Mucosa of stomach (tissue), 1 donor: ENCODE data around the gene PYCR2.
"Not testable (repeated sequence)": the region's sequence is repeated elsewhere in the genome, so short reads cannot be mapped to it uniquely, and the experiment has no call there.

Experiments
- H3K27me3 ChIP-seq: one replicate; pipeline ENCODE4 v1.7.0; 2013; ENCODE audit warnings: mild to moderate bottlenecking, low read length; ENCODE audit not compliant: control insufficient read depth, insufficient read depth
- H3K36me3 ChIP-seq: one replicate; pipeline ENCODE4 v1.7.0; 2013; ENCODE audit warnings: low read length; ENCODE audit not compliant: control insufficient read depth, insufficient read depth
- H3K4me1 ChIP-seq: one replicate; pipeline ENCODE4 v1.7.0; 2013; ENCODE audit warnings: mild to moderate bottlenecking, low read length; ENCODE audit not compliant: control insufficient read depth, insufficient read depth
- H3K4me3 ChIP-seq: one replicate; pipeline ENCODE4 v1.7.0; 2013; ENCODE audit warnings: low read length
- H3K9ac ChIP-seq: one replicate; pipeline ENCODE4 v1.7.0; 2013; ENCODE audit warnings: mild to moderate bottlenecking, low read length, moderate library complexity
- H3K9me3 ChIP-seq: one replicate; pipeline ENCODE4 v1.7.0; 2013; ENCODE audit warnings: mild to moderate bottlenecking, low read length, moderate library complexity; ENCODE audit not compliant: control insufficient read depth
- donor health status: Pancreatic carcinoma.

Gene PYCR2

GRCh38 chr1:225892307-225892706, 31.7 kb downstream of the PYCR2 start:
- Histone ChIP-seq H3K9me3 (no peaks in the 10 kb centered on the region), H3K27me3 (no peaks in the 10 kb centered on the region), H3K36me3 (no peaks in the 10 kb centered on the region), H3K9ac (no peak overlapping the region), H3K4me1 (peaks cover 49% of the 10 kb centered on the region), H3K4me3 (no peak overlapping the region)

- Histone ChIP-seq H3K4me3 (no peak overlapping the region), H3K9me3 (no peaks in the 10 kb centered on the region), H3K9ac (no peak overlapping the region), H3K36me3 (no peaks in the 10 kb centered on the region), H3K27me3 (no peaks in the 10 kb centered on the region), H3K4me1 (peaks cover 47% of the 10 kb centered on the region)
Measured at GRCh38 chr1:225891229-225891972, 32.6 kb downstream of the PYCR2 start.

DNA sequence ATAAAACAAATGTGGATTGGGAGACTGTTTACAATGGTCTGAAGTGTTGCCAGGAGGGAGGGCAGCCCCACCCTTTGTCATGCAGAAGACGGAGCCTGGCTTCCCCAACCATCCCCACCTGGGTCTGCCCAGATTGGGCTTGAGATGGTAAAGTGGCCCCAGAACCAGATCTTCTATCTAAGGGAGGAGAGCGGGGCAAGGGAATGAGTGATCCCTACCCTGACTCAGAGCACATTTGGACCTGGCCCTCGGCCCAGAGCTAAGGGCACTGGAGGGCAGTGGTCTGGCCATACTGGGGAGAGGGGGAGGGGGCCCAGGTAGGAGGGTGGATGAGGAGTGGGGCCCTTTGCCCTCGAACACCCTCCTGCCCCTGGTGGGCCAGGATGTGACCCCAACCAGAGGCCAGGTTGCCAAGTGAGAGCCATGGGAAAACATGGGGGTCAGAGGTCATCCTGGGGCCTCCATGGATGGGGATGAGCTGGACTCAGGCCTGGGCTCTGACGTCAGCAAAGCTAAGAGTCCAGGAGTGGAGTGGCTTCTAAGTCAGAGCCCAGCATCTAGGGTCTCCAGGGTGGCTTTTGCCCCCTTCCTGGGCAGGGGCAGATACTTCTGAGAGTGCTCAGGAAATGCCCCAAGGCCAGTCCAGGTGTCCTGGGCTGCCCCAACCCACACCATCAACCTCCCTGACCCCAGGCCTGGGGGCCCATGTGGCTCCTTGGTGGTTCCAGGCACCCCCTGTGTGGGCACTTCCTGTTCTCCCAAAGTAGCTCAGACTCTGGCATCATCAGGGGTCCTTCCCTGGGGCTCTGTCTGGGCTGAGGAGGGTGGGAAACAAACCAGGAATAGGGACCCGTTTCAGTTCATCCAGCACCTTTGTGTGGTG, 33.5 kb downstream of the PYCR2 start:
- H3K27me3 ChIP-seq, result no peaks in the 10 kb centered on the region
- no peak overlapping the region for H3K4me3 ChIP-seq
- no peaks in the 10 kb centered on the region for H3K9me3 ChIP-seq
- H3K9ac ChIP-seq, result no peak overlapping the region
- H3K4me1 ChIP-seq, result peaks cover 47% of the 10 kb centered on the region
- H3K36me3 ChIP-seq, result no peaks in the 10 kb centered on the region

- H3K4me3 ChIP-seq, result no peak overlapping the region
- H3K36me3 ChIP-seq, result no peaks in the 10 kb centered on the region
- no peaks in the 10 kb centered on the region for H3K9me3 ChIP-seq
- no peak overlapping the region for H3K9ac ChIP-seq
- H3K4me1 ChIP-seq, result peaks cover 47% of the 10 kb centered on the region
- H3K27me3 ChIP-seq, result no peaks in the 10 kb centered on the region
Measured at GRCh38 chr1:225889743-225890142, 34.3 kb downstream of the PYCR2 start.

DNA sequence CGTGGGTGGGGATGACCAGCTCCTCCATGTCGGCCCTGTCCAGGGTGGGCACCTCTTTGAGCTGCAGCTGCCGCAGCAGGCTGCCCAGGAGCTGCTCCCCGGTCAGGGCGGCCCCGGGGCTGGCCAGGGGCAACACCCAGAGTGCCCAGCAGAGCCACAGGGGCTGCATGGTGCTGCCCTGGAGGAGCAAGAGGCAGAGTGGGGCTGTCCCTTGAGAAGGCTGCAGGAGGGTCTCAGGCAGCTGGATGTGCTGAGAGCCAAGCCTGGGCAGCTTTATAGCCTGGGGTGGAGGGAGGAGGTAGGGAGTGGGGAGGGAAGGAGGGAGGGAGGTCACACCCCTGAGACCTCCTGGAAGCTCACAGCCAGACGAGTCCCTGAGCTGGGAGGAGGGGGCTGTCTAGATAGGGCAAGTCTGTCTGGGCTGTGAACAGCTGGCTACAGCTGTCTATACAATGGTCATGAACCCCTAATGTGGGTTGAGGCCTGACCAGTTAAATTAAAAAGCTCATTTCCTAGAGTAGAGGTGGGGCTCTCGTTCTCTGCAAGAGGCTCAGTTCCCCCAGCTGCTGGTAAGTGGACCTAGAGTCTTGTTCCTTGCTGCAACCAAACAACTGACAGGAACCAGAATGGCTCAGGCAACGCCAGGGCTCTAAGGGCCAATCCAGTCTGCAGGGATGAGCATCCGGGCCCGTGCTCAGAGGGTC, 35.0 kb downstream of the PYCR2 start, which contains the start of gene LEFTY1:
TSS of gene LEFTY1 (minus strand) at position 249 of the 704 bp plus-strand sequence. CDS start at position 169, 80 bp downstream.
- no peaks in the 10 kb centered on the region for H3K27me3 ChIP-seq
- no peak within 1 kb of the TSS for H3K9ac ChIP-seq
- peaks cover 47% of the 10 kb centered on the region for H3K4me1 ChIP-seq
- no peaks in the 10 kb centered on the region for H3K36me3 ChIP-seq
- H3K4me3 ChIP-seq, result no peak within 1 kb of the TSS
- no peaks in the 10 kb centered on the region for H3K9me3 ChIP-seq

- no peak overlapping the region for H3K4me3 ChIP-seq
- H3K9me3 ChIP-seq, result no peaks in the 10 kb centered on the region
- no peak overlapping the region for H3K9ac ChIP-seq
- no peaks in the 10 kb centered on the region for H3K27me3 ChIP-seq
- H3K4me1 ChIP-seq, result peaks cover 53% of the 10 kb centered on the region
- no peaks in the 10 kb centered on the region for H3K36me3 ChIP-seq
Measured at GRCh38 chr1:225888289-225888897, 35.7 kb downstream of the PYCR2 start.

- H3K4me1 ChIP-seq, result peaks cover 53% of the 10 kb centered on the region
- not testable (repeated sequence) for H3K36me3 ChIP-seq, H3K9me3 ChIP-seq, H3K9ac ChIP-seq, H3K27me3 ChIP-seq, H3K4me3 ChIP-seq
Measured at GRCh38 chr1:225887554-225888288, 36.3 kb downstream of the PYCR2 start.

GRCh38 chr1:225887030-225887314, 37.1 kb downstream of the PYCR2 start:
- H3K36me3 ChIP-seq, result no peaks in the 10 kb centered on the region
- no peaks in the 10 kb centered on the region for H3K9me3 ChIP-seq
- no peak overlapping the region for H3K4me3 ChIP-seq
- no peaks in the 10 kb centered on the region for H3K27me3 ChIP-seq
- peaks cover 50% of the 10 kb centered on the region for H3K4me1 ChIP-seq
- H3K9ac ChIP-seq, result no peak overlapping the region

GRCh38 chr1:225886159-225887029, 37.7 kb downstream of the PYCR2 start:
- no peak overlapping the region for H3K4me3 ChIP-seq
- no peak overlapping the region for H3K9ac ChIP-seq
- H3K9me3 ChIP-seq, result no peaks in the 10 kb centered on the region
- no peaks in the 10 kb centered on the region for H3K27me3 ChIP-seq
- H3K36me3 ChIP-seq, result no peaks in the 10 kb centered on the region
- H3K4me1 ChIP-seq, result peaks cover 47% of the 10 kb centered on the region

DNA sequence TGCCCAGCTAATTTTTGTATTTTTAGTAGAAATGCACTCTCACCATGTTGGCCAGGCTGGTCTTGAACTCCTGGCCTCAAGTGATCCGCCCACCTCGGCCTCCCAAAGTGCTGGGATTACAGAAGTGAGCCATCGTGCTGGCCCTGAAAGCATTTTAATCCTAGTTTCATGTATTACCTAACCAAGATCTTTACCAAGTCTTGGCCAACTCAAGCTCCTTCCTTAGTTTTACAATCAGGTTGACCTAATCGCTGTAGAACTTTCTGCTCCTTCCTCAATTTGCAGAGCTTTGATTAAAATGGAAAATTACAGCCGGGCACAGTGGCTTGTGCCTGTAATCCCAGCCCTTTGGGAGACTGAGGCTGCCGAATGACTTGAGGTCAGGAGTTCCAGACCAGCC, 38.7 kb downstream of the PYCR2 start:
- no peaks in the 10 kb centered on the region for H3K36me3 ChIP-seq
- no peaks in the 10 kb centered on the region for H3K9me3 ChIP-seq
- H3K4me1 ChIP-seq, result peaks cover 47% of the 10 kb centered on the region
- H3K27me3 ChIP-seq, result no peaks in the 10 kb centered on the region
- H3K9ac ChIP-seq, result no peak overlapping the region
- no peak overlapping the region for H3K4me3 ChIP-seq
